ENCODE data around the gene GALNT9. TPM values are rescaled to one million over a fixed set of nuclear protein-coding genes. Genes with fewer than 3 reads are reported as not detected.

The GALNT9 gene
- polyA plus RNA-seq, 1 donor from 2014 or later: 13.5 TPM

GRCh38 chr12:132339856-132340255 lies 10.5 kb upstream of the GALNT9 start:
- H3K27me3 ChIP-seq (ENCODE audit: insufficient read depth, low read depth, low read length): no peaks in the 10 kb centered on the region
- H3K4me2 ChIP-seq (ENCODE audit: low read length): no peak overlapping the region
- H3F3A ChIP-seq (ENCODE audit: insufficient read depth, low read length, poor library complexity, severe bottlenecking): no peaks in the 10 kb centered on the region
- no peak overlapping the region for H3K27ac ChIP-seq (ENCODE audit: low read length)
- H3K79me2 ChIP-seq (replicated peaks; ENCODE audit: insufficient read depth, low read length): no peaks in the 10 kb centered on the region
- H3K9me2 ChIP-seq (ENCODE audit: insufficient read depth, low read length): no peaks in the 10 kb centered on the region
- no peak overlapping the region for H3K9ac ChIP-seq (ENCODE audit: low read length)
- no peaks in the 10 kb centered on the region for H3K9me3 ChIP-seq (ENCODE audit: low read length)
- no peaks in the 10 kb centered on the region for H4K20me1 ChIP-seq (ENCODE audit: insufficient read depth)
- H2AFZ ChIP-seq (ENCODE audit: low read depth, low read length): no peak overlapping the region
- H3K36me3 ChIP-seq (ENCODE audit: insufficient read depth, low read length): no peaks in the 10 kb centered on the region
- TF ChIP-seq REST (IDR thresholded peaks at IDR 0.05; ENCODE audit: borderline replicate concordance) (no peak), EP300 (conservative IDR thresholded peaks at IDR 0.05; ENCODE audit: poor library complexity, severe bottlenecking) (no peak), POLR2AphosphoS5 (IDR thresholded peaks at IDR 0.05) (no peak), EZH2 (IDR thresholded peaks at IDR 0.05; ENCODE audit: borderline replicate concordance, insufficient read depth, low read length, poor library complexity, severe bottlenecking) (no peak), TAF1 (IDR thresholded peaks at IDR 0.05; ENCODE audit: low read depth) (no peak), MXI1 (conservative IDR thresholded peaks at IDR 0.05; ENCODE audit: poor library complexity, severe bottlenecking) (no peak), RAD21 (conservative IDR thresholded peaks at IDR 0.05) (no peak), SMC3 (conservative IDR thresholded peaks at IDR 0.05; ENCODE audit: poor library complexity) (no peak), CTCF (IDR thresholded peaks at IDR 0.05; ENCODE audit: poor library complexity, severe bottlenecking) (no peak)
- no peak overlapping the region for H3K4me3 ChIP-seq (ENCODE audit: low read length)

DNA sequence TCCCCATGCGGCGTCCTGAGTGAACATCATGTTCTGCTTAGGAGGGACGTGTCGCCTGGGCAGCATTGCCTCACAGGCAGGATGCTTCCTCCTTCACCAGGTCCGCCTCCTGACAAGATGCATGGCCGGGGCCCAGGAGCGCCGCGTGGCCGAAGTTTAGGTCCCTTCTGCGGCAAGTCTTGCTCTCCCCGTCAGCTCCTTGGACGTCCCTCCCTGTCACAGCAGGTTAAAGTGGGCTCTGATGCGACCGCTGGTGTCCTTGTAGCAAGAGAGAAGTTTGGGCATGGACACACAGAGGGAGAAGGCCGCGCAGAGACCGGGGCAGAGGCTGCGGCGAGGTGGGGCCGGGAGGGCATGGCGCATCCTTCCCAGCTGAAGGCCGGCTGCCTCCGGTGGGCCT lies 9.4 kb upstream of the GALNT9 start:
- Histone ChIP-seq H3F3A (ENCODE audit: insufficient read depth, low read length, poor library complexity, severe bottlenecking) (no peaks in the 10 kb centered on the region), H3K9ac (ENCODE audit: low read length) (no peak overlapping the region), H3K79me2 (replicated peaks; ENCODE audit: insufficient read depth, low read length) (no peaks in the 10 kb centered on the region), H3K27me3 (ENCODE audit: insufficient read depth, low read depth, low read length) (no peaks in the 10 kb centered on the region), H3K9me2 (ENCODE audit: insufficient read depth, low read length) (no peaks in the 10 kb centered on the region), H3K9me3 (ENCODE audit: low read length) (no peaks in the 10 kb centered on the region), H3K27ac (ENCODE audit: low read length) (no peak overlapping the region), H3K36me3 (ENCODE audit: insufficient read depth, low read length) (no peaks in the 10 kb centered on the region), H3K4me3 (ENCODE audit: low read length) (no peak overlapping the region), H3K4me2 (ENCODE audit: low read length) (no peak overlapping the region), H4K20me1 (ENCODE audit: insufficient read depth) (no peaks in the 10 kb centered on the region), H2AFZ (ENCODE audit: low read depth, low read length) (no peak overlapping the region)
- TF ChIP-seq TAF1 (IDR thresholded peaks at IDR 0.05; ENCODE audit: low read depth) (no peak), RAD21 (conservative IDR thresholded peaks at IDR 0.05) (no peak), EP300 (conservative IDR thresholded peaks at IDR 0.05; ENCODE audit: poor library complexity, severe bottlenecking) (no peak), EZH2 (IDR thresholded peaks at IDR 0.05; ENCODE audit: borderline replicate concordance, insufficient read depth, low read length, poor library complexity, severe bottlenecking) (no peak), CTCF (IDR thresholded peaks at IDR 0.05; ENCODE audit: poor library complexity, severe bottlenecking) (no peak), SMC3 (conservative IDR thresholded peaks at IDR 0.05; ENCODE audit: poor library complexity) (no peak), POLR2AphosphoS5 (IDR thresholded peaks at IDR 0.05) (no peak), REST (IDR thresholded peaks at IDR 0.05; ENCODE audit: borderline replicate concordance) (no peak), MXI1 (conservative IDR thresholded peaks at IDR 0.05; ENCODE audit: poor library complexity, severe bottlenecking) (no peak)
